COR-L47 (cell line): ENCODE data around the gene UBTF.

Source experiments
- DNase-seq: peaks from one replicate; lab custom pipeline; 2025; lab: John Stamatoyannopoulos, UW

Gene UBTF

GRCh38 chr17:44219616-44220212 lies at the start of gene UBTF:
Gene UBTF (minus strand): TSS chr17:44219675. CDS start chr17:44218229, 1,446 bp downstream.
- peak; percentile 90 for DNase-seq

- DNase-seq = no peak
These were observed 49.4 kb upstream of the UBTF start for GRCh38 chr17:44268709-44269534.

- no peak for DNase-seq
These were observed 48.5 kb upstream of the UBTF start, which contains the start of gene SLC4A1 for GRCh38 chr17:44267818-44268490. Gene SLC4A1 (minus strand): TSS chr17:44268135. CDS start chr17:44262866, 5,269 bp downstream.

- no peak for DNase-seq
These were observed 47.6 kb upstream of the UBTF start for GRCh38 chr17:44267165-44267455.

- DNase-seq = no peak
These were observed 47.1 kb upstream of the UBTF start for GRCh38 chr17:44266402-44267164.

GRCh38 chr17:44263345-44263902 lies 43.9 kb upstream of the UBTF start:
- no peak for DNase-seq

- no peak for DNase-seq
These were observed 43.3 kb upstream of the UBTF start for GRCh38 chr17:44262654-44263225.

- DNase-seq = no peak
These were observed 40.8 kb upstream of the UBTF start for GRCh38 chr17:44260296-44260695.

- DNase-seq = no peak
These were observed 39.4 kb upstream of the UBTF start for GRCh38 chr17:44258811-44259351.

GRCh38 chr17:44257815-44258760 lies 38.6 kb upstream of the UBTF start:
- DNase-seq = no peak

- DNase-seq = no peak
These were observed 37.2 kb upstream of the UBTF start for GRCh38 chr17:44256671-44257070.

GRCh38 chr17:44255915-44256314 lies 36.4 kb upstream of the UBTF start:
- no peak for DNase-seq

- DNase-seq = no peak
These were observed 35.1 kb upstream of the UBTF start for GRCh38 chr17:44254361-44255095.

GRCh38 chr17:44253006-44253405 lies 33.5 kb upstream of the UBTF start:
- DNase-seq = no peak

- no peak for DNase-seq
These were observed 31.6 kb upstream of the UBTF start for GRCh38 chr17:44251062-44251461.

GRCh38 chr17:44249501-44250246 lies 30.2 kb upstream of the UBTF start:
- DNase-seq = no peak

- no peak for DNase-seq
These were observed 28.6 kb upstream of the UBTF start for GRCh38 chr17:44247876-44248736.

GRCh38 chr17:44247440-44247841 lies 28.0 kb upstream of the UBTF start:
- no peak for DNase-seq
